NCI-H1092 (cell line): Measurements from ENCODE around the gene ZNF438.
"Not testable (repeated sequence)": the region's sequence is repeated elsewhere in the genome, so short reads cannot be mapped to it uniquely, and the experiment has no call there.

Experiments used
- DNase-seq: peaks from one replicate; lab custom pipeline; 2025; lab: John Stamatoyannopoulos, UW

ZNF438 gene

DNA sequence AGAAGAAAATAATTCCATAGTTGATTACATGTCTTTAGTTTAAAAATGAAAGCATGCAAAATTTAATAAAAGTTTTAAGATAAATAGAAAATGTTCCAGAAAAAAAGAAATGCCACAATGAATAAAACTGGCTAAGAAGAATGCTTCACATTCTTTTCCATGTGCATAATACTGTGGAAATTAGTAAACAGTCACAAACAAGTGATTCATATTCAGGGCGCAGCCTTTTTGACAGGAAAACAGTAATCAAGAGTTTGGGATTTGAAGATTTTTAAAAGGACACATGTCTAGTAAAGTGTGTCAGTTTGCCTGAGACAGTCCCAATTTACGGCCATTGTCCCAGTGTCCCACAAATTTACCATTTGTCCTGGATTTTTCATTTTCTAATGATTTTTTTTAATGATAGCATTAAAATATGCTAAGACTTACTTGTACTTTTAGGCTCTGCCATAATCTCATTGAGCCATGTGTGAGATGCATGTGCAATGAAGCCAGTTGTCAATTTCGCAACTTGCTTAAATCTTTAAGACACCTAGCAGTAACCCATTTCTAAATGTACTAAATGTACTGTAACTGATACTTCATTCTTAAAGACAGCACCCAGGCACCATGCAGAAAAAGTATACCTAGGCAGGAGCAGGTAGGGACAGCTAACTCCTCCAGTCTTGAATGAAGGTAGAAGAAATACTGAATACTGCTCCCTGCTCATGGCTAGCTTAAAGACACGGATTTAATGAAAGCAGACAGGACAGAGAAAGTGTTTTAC is 46.9 kb downstream of the ZNF438 start:
- DNase-seq, result no peak

DNA sequence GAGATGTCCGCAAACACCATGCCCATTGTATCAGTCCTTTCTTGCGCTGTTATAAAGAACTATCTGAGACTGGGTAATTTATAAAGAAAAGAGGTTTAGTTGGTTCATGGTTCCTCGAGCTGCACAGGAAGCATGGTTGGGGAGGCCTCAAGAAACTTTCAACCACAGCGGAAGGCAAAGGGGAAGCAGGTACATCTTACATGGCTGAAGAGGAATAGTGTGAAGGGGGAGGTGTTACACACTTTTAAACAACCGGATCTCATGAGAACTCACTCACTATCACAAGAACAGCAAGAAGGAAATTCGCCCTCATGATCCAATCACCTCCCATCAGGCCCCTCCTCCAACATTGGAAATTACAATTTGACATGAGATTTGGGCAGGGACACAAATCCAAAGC is 48.5 kb downstream of the ZNF438 start:
- DNase-seq, result not testable (repeated sequence)

DNA sequence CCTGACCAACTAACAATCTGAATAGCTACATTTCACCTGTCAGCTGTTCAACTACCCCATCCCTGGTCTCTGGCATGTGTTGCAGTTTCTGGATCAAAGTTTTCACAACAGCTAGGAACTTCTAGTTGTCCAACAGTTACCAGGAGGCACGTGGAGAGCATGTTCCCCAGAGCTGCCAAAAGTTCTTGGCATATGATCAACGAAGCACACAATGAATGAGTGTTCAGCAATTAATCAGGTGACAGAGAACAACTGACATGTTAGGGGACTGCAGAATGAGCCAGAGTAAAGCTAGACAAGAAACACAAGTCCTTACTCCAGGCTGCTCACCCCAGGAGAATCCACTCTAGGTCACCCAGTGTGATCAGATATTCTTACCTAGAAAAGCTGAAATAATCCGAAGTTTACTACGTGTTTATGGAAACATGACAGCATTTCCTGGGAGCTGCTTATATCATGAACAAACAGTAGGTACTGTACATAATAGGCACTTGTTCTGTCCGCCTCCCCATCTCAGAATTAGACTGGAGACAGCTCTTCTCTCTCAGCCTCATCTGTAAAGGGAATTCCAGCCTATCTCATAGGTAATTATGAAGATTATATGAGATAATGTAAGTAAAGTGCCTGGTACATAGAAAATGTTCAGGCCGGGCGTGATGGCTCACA is 50.6 kb downstream of the ZNF438 start:
- peak; percentile 29 for DNase-seq

DNA sequence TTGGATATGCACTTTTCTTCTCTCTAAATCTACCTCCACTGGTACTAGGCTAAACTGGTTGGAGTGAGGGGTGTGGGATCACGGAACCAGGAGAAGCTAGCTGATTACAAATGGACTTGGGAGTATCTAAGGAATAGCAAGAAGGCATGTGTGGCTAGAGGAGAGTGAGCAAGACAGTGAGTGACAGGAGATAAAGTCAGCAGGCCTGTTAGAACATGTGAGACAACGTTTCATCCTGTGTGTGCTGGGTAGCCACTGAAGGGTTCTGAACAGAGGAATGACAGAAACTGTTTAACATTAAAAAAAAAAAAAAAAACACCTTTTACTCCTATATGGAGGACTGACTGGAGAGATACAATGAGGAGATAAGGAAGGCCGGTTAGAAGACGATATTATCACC is 51.7 kb downstream of the ZNF438 start:
- no peak for DNase-seq

DNA sequence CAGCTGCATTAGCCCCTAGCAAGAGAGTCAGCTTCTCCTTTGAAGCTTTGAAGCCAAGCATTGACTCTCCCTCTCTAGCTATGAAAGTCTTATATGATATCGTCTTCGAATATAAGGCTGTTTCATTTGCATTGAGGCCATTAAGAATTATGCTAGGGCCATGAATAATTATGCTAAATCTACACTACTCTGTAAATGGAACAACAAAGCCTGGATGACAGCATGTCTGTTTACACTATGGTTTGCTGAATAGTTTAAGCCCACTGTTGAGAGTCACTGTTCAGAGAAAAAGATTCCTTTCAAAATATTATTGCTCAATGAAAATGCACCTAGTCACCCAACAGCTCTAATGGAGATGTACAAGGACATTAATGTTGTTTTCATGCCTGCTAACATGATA is 52.8 kb downstream of the ZNF438 start:
- no peak for DNase-seq

DNA sequence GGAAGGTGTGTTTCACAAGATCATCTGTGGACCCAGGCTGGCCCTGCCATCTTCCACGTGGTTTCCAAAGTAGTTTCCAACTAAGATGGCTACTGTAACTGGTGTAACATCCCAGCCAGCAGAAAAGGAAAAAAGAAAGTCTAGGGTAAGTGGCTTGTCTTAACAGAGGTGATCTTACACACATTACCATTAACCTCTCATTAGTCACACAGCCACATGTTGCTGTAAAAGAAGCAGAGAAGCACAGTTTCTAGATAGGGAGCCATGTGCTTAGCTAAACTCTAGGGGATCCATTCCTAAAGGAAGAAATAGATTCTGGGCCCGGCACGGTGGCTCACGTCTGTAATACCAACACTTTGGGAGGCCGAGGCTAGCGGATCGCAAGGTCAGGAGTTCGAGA is 54.3 kb downstream of the ZNF438 start:
- no peak for DNase-seq

DNA sequence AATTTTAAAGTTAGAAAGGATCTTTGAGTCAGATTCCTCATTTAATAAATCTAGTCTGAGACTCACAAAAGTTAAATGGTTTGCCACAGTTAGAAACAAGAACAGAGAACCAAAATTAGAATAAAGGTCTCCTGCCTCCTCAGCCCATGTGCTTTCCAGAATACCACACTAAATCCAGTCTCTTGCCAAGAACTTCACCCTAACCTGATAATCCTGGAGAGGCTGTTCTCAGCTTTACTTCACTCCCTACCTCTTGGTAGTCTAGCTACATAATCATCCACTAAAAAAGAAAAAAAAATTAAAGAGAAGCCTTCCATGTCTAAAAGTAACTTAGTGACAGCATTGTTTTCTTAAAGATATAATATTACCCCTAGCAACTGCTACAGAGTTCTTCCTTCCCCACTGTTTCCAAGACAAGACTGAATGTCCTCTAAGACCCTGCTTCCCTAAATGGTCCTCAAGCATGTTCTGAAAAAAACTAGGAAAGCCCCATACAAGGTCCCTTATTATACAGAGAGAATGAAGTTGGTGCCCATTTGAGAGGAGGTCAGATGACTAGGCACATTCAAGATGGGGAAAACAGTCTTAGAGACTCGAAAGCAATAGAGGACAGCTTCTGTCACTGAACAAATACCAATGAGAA is 56.8 kb downstream of the ZNF438 start:
- DNase-seq, result no peak

DNA sequence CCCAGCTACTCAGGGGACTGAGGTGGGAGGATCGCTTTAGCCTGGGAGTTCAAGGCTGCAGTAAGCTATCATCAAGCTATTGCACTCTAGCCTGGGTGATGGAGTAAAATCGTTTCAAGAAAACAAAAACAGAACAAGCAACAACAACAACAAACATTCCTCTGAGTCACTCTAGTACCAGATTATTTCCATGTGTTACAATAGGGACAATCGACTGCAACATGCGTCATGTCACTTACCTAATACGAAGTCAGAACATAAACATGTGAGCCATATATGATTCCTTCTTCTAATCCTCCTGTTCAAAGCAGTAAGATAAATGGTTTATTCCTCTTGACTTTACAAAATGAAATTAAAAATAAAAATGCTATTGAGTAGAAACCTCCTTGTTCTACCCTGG is 57.3 kb downstream of the ZNF438 start:
- no peak for DNase-seq

DNA sequence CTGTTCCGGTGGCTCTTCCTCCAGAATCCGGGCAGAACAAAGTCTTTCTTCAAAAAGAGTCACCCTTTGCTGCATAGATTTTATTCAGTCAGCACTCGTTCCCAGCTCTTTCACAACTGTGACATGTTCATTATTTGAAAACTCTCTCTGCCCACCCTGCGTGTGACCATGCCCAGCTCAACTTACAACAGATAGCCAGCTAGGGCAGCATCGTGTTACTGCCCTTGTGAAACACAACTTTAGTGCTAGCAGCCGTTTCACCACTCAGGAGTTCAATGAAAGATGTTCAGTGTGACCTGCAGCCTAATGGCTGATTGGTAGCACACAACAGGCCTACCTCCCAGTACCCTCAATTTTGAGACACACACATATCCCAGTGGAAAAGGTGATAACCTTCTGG is 57.9 kb downstream of the ZNF438 start:
- no peak for DNase-seq

DNA sequence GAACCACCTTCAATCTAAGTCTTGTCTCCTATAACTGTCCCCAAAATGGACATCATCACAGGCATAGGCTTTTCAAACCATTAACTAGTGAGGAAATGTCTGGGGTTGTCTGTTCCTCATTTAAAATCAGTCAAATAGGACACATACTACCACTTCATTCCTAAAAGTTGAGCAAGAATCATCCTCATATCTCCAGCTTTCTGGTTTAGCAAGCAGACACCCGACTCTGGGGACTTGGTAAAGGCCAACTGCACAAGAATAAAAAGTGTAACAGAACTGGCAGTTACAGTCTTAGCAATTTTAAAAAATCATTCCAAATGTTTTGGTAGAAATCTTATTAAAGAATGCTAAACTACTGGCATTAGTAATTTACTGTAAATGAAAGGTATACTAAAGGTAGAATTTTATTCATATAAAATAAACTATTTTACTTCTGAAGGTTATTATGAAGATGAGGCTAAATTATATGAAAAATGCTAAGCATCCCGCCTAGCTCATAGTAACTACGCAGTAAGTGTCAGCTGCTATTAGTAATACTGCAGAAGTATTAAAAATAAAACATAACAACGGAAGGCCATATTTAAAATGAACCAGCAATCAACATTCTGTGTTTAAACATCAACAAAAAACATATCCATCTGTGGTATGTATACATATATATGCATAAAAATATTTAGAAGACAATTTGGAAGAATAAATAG is 60.8 kb downstream of the ZNF438 start:
- DNase-seq, result no peak

DNA sequence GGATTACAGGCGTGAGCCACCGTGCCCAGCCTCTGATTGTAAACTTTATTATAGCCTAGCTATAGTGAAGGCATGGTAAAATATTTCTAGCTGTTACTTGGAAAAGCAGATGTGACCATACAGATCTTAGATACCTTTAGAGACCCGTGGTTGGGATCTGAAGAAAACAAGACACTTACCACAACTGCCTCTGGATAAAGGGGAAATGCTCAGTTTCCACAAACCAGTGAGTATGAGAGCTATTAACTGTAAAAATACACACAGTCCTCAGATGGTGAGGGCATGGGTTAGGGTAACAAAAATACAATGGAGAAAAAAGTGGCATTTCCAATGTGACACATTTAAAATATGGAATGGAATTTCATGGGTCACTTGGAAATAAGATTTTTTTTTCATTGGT is 63.0 kb downstream of the ZNF438 start:
- DNase-seq, result no peak

DNA sequence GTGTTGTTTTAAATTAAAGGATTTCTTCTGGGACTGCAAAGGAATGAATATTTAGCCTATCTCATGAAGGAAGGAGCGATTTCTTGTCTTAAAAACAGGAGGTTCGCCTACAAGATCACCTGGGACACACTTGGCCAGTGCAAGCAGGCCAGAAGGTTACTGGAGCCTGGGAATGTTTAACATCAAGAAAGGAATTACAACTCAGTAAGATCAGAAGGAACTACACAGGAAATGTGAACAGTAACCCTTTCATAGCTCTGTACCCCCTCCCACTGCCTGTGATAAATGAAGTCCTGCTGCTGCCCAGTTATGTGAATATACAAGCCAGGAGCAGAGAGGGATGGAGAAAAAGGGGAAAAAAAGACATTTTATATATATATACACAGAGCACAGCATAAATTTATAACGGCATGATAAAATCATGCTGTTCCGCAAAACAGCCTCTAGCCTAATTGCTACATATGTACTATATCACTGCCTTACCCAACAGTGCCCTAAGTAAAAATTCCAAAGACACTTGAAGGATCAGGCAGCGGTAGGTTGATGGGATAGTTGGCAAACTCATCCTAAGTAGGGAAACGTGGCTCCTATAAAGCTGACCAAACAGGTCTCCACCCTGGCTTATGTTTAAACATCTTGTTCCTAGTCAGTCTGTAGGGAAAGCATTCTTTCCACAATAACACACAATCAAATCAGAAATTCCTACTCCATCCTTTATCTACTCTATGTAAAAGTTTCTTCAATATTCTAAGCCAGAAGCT is 63.8 kb downstream of the ZNF438 start:
- no peak for DNase-seq

DNA sequence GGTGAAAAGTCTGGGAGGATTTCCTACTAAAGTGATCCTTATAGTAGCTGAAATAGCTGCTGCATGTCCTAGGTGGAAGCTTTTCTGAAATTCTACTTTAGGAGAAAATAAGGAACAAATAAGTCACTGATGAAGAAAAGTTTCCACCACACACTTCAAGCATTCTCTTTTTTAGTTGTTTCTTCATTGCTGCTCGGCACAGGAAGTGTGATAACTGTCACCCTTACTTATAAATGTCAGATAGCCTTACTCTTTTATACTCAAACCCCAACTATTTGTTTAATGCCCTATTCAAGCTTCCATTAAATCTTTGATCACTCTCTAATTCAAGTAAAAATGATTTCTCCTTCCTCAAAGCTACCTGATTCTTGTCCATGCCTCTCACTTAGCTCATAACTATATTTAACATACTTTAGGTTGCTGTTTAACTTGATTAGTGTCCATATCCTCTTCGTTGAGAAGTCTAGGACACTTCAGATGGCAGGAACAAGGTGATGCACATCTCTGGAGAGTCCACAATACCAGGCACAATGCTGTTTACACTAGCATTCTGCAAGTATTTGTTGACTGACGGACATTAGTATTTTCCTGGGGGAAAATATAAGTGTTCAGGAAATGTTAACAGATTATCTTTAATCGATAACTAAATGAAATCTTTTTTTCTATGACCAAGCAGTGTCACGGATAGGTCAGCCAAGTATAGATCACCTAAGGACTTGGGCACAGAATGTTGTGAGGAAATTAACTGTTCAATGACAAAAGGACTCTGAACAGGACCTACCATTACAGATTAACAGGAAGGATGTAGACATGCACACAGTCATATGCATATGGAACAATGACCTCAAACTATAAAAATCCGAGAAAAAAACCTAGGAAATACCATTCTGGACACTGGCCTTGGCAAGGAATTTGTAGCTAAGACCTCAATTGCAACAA is 67.4 kb downstream of the ZNF438 start:
- DNase-seq, result no peak

DNA sequence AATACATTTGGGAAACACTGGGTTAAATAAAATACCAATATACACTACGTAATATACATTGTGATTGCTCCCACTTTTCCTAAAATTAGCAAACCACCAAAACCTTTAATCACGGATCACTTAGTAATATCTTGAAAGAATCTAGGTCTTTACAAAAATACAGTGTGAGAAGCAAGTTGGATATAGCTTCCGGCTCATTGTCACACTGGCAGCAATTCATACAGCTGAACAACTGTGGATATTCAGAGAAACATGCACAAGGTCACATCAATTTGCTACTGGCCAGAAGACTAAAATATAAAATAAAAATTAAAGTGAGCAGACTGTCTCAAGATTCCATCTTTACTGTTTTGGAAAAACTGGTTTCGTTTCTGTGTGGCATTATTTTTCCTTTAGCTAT is 69.1 kb downstream of the ZNF438 start:
- DNase-seq, result no peak

DNA sequence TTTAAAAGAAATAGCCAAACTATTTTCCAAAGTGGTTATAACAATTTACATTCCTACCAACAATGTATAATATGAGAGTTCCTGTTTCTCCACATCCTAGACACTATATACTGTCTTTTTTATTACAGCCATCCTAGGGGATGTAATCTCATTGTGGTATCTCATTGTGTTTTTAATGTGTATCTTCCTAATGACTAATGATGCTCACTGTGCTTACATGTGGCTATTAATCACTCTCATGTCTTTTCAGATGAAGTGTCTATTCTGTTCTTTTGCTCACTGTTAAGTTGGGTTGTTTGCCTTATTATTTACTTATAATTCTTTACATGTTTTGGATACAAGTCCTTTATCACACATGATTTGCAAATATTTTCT is 71.8 kb downstream of the ZNF438 start:
- no peak for DNase-seq

DNA sequence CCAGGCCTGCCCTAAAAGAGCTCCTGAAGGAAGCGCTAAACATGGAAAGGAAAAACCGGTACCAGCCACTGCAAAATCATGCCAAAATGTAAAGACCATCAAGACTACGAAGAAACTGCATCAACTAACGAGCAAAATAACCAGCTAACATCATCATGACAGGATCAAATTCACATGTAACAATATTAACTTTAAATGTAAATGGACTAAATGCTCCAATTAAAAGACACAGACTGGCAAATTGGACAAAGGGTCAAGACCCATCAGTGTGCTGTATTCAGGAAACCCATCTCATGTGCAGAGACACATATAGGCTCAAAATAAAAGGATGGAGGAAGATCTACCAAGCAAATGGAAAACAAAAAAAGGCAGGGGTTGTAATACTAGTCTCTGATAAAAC is 82.4 kb downstream of the ZNF438 start:
- DNase-seq, result not testable (repeated sequence)

DNA sequence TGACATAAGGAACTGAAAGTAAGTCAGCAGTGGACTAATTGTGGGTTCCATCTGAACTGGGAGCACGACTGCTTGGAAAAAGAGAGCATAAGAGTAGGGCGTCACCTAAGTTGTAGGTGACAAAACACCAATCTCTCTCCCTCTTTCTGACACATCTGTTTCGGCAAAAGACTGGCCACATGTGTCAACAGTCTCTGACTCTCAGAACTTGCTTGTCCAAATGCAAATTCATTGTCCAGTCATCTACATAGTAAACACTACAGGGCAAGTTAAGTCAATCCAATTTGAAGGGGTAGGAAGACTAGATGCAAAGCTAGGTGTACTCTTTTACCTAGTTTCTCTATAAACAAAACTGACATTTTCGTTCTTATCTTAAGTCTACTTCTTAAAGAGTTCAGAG is 87.7 kb downstream of the ZNF438 start:
- no peak for DNase-seq

DNA sequence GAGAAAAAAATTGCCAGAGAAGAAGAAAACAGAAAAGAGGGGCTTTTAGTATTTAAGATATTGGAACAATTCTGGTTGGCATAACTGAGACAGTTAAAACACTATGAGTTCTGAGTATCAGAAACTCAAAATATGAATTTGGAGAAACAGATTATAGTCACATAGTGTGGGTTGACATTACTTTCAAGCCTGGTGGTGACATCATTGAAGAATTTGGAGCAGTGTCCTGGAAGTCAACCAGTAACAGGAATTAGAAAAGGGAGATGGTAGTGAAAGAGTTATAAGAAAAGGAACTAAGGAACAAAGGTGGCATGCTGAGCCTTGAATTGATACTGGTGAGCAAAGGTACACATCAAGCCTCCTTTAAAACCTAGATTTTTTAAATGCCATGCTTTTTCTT is 88.2 kb downstream of the ZNF438 start:
- DNase-seq, result no peak

DNA sequence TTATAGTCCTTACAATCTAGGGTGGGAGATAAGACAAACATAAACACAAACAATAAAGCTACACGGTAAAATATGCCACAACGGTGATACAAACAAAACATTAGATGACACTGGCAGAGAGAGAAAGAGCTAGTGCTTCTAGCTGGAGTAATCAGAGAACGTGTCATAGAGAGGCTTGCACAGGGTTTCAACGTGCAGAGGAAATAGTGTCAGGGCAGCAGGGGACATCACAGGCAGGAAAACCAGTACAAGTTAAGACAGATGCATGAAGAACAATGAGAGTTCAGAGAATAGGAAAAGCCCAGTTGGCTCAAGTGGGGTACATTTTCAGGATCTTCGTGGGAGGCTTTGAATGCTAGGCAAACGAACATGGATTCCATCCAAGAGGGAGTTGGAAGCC is 91.4 kb downstream of the ZNF438 start:
- no peak for DNase-seq

DNA sequence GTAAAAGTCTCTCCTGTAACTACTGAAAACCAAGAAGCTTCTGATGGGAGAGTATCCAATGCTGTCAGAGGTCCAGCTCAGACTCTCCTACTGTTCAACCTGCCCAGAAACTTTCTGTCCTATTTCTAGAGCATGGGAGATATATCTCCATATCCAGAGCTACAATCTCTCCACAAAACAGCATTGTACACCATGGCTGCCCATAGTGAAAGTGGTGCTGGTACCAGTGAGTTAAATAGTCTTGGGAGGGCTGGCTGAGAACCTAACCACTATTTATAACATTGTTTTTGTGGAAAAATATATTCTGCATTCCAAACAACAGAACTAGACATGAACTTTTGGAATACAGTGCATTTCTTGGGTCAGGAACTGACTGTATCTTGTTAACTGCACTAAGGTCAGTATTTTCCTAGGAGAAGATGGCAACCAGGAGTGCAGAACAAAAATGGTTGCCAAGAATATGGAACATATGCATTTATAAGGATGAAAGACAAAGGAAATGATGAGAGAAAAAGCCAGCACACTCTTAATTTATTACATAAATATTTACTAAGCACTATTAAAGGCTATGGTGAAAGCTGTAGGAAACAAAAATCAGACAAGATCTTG is 91.9 kb downstream of the ZNF438 start:
- DNase-seq, result no peak

DNA sequence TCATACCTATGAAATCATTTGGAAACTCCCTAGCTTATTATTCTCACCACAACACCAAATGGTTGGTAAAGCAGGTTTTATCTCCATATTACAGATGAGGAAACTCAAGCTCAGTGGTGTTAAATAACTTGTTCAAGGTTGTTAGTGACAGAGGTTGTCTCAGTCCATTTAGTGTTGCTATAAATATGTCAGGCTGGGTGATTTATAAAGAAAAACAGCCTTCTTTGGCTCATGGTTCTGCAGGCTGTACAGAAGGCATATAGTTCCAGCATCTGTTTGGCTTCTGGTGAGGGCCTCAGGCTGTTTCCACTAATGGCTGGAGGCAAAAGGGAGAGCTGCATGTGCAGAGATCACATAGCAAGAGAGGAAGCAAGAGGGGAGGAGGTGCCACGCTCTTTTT is 96.6 kb downstream of the ZNF438 start:
- DNase-seq, result no peak
